AG08396 (cell line): Measurements from ENCODE around the gene NALCN.
A peak's percentile ranks its signal among the peaks of the same experiment; 100 is the strongest.

Experiments used
- DNase-seq: peaks from one replicate; pipeline ENCODE4 v3.0.0; 2012; ENCODE audit warnings: low spot score, mixed read lengths

The NALCN gene

GRCh38 chr13:101025925-101026324, 390.4 kb downstream of the NALCN start:
- DNase-seq: no peak

- no peak for DNase-seq
Measured at GRCh38 chr13:101025519-101025918, 390.8 kb downstream of the NALCN start.

- DNase-seq: no peak
Measured at GRCh38 chr13:101019126-101019525, 397.2 kb downstream of the NALCN start.

- peak; percentile 68 for DNase-seq
Measured at GRCh38 chr13:101018720-101019119, 397.6 kb downstream of the NALCN start.

GRCh38 chr13:101017123-101017872, 399.0 kb downstream of the NALCN start:
- no peak for DNase-seq

- DNase-seq: no peak
Measured at GRCh38 chr13:101016475-101016874, 399.8 kb downstream of the NALCN start.

GRCh38 chr13:101013245-101013644, 403.1 kb downstream of the NALCN start:
- DNase-seq: no peak

- DNase-seq: no peak
Measured at GRCh38 chr13:101010100-101010499, 406.2 kb downstream of the NALCN start.

- no peak for DNase-seq
Measured at GRCh38 chr13:101007245-101007644, 409.1 kb downstream of the NALCN start.
